ENCODE data around the gene HEXA. TPM values are rescaled to one million over a fixed set of nuclear protein-coding genes. Genes with fewer than 3 reads are reported as not detected.

Gene HEXA
- total and polyA plus RNA-seq, 9 of the 15 experiments (the other 6 are each of a cell fraction or from before 2014, with no cell fraction given): 22.2 to 136 (median 68.9) TPM

GRCh38 chr15:72319985-72320671 is 55.7 kb downstream of the HEXA start, which contains the start of gene CELF6 (continued):
- TF ChIP-seq VEZF1 (CRISPR knock-in tag; IDR thresholded peaks at IDR 0.05) (peak; percentile 97), ZNF609 (CRISPR knock-in tag; IDR thresholded peaks at IDR 0.05; ENCODE audit: borderline replicate concordance) (no peak), KDM5B (IDR thresholded peaks at IDR 0.05; ENCODE audit: insufficient replicate concordance, low read depth, low read length) (no peak), DLX4 (CRISPR knock-in tag; IDR thresholded peaks at IDR 0.05) (no peak), ETV6 (IDR thresholded peaks at IDR 0.05; ENCODE audit: borderline replicate concordance in 1 of 2, low read depth in 2 of 2, low read length in 1 of 2) (no peak), ETV6 (CRISPR knock-in tag; IDR thresholded peaks at IDR 0.05; ENCODE audit: borderline replicate concordance) (no peak), ATF4 (CRISPR knock-in tag; IDR thresholded peaks at IDR 0.05) (no peak), TBL1XR1 (IDR thresholded peaks at IDR 0.05; ENCODE audit: low read length in 2 of 2) (no peak), U2AF1 (optimal IDR thresholded peaks at IDR 0.05; ENCODE audit: low read depth, low read length) (no peak), SMARCA5 (IDR thresholded peaks at IDR 0.05) (no peak), MTA1 (IDR thresholded peaks at IDR 0.05; ENCODE audit: borderline replicate concordance) (no peak), CBX1 (IDR thresholded peaks at IDR 0.05; ENCODE audit: low read depth) (no peak), CBFA2T2 (conservative IDR thresholded peaks at IDR 0.05) (no peak), CXXC5 (CRISPR knock-in tag; IDR thresholded peaks at IDR 0.05) (peak; percentile 18; the same call in 1 of the 2 replicates), MTA3 (IDR thresholded peaks at IDR 0.05; ENCODE audit: borderline replicate concordance) (peak; percentile 66; the same call in 1 of the 2 replicates), GTF3C2 (IDR thresholded peaks at IDR 0.05; ENCODE audit: borderline replicate concordance, extremely low read depth, insufficient read length) (no peak), KAT7 (CRISPR knock-in tag; IDR thresholded peaks at IDR 0.05; ENCODE audit: borderline replicate concordance) (no peak)
